Body of pancreas (tissue), 4 donors: Measurements from ENCODE around the gene HMX1. TPM values are rescaled to one million over a fixed set of nuclear protein-coding genes. Genes with fewer than 3 reads are reported as not detected.

Source experiments
- ATAC-seq: fragments of 150-250 bp; one replicate; pipeline ENCODE4 v1.9.1; 2016
- DNase-seq, 4 donors: peaks; one replicate each; pipeline ENCODE4 v3.0.0-alpha.2; 2019
- H3K27ac ChIP-seq, 4 donors: fragments of 200-600 bp; sonication (generic); 1 replicate in 3 of 4; 2 replicates in 1 of 4; pipeline versions ENCODE4 v1.5.1 to v1.6.1; 2016 to 2019; ENCODE audit warnings: mild to moderate bottlenecking in 1 of 4, mixed read lengths in 1 of 4, moderate library complexity in 1 of 4
- H3K27me3 ChIP-seq, 2 donors: fragments of 200-600 bp; sonication (generic); one replicate each; pipeline ENCODE4 v1.6.0; 2016; ENCODE audit warnings: mild to moderate bottlenecking in 1 of 2
- H3K36me3 ChIP-seq, 2 donors: fragments of 200-600 bp; sonication (generic); replicated peaks in 1 of 2; 2 replicates each; pipeline ENCODE4 v1.5.1; 2016; ENCODE audit warnings: low read depth in 2 of 2; ENCODE audit not compliant: insufficient read depth in 1 of 2
- H3K4me1 ChIP-seq: fragments of 200-600 bp; sonication (generic); one replicate; pipeline ENCODE4 v1.6.0; 2016
- H3K4me3 ChIP-seq, 2 donors: fragments of 200-600 bp; sonication (generic); 1 replicate in 1 of 2; 2 replicates in 1 of 2; pipeline ENCODE4 v1.5.1; 2016 to 2019
- H3K9me3 ChIP-seq, 3 donors: fragments of 200-600 bp; sonication (generic); 1 replicate in 2 of 3; 2 replicates in 1 of 3; pipeline ENCODE4 v1.5.1; 2016
- POLR2A ChIP-seq, 3 donors: fragments of 450-650 bp; IDR thresholded peaks; one replicate each; pipeline ENCODE4 v1.6.1; 2016; ENCODE audit warnings: antibody characterized with exemption in 3 of 3, mild to moderate bottlenecking in 2 of 3
- WGBS, 2 donors: methylation state at CpG; one replicate each; pipeline ENCODE4 v1.1.5; 2017; 5-methylcytosine and 5-hydroxymethylcytosine counted together
- intact Hi-C: fragments of 100-400 bp; cut with DNase I; formaldehyde crosslinking; loops from one replicate; pipeline ENCODE4 v1.15.1; 2023
- total RNA-seq, 2 donors: library from RNA; depleted of rRNA; stranded (reverse); fragments of >200 nt; gene quantifications; one replicate each; pipeline ENCODE4 v1.1.0, GENCODE V29; 2016
- TF ChIP-seq, protein P1 (sequence below), 7 experiments: fragments of 450-650 bp in 4 of 7; fragments of 200-600 bp in 3 of 7; sonication (generic) in 3 of 7; IDR thresholded peaks; one replicate each; pipeline ENCODE4 v1.5.1; 2016 to 2019; ENCODE audit warnings: antibody characterized with exemption in 7 of 7

The HMX1 gene
- total RNA-seq, 2 donors from 2014 or later: not detected

DNA sequence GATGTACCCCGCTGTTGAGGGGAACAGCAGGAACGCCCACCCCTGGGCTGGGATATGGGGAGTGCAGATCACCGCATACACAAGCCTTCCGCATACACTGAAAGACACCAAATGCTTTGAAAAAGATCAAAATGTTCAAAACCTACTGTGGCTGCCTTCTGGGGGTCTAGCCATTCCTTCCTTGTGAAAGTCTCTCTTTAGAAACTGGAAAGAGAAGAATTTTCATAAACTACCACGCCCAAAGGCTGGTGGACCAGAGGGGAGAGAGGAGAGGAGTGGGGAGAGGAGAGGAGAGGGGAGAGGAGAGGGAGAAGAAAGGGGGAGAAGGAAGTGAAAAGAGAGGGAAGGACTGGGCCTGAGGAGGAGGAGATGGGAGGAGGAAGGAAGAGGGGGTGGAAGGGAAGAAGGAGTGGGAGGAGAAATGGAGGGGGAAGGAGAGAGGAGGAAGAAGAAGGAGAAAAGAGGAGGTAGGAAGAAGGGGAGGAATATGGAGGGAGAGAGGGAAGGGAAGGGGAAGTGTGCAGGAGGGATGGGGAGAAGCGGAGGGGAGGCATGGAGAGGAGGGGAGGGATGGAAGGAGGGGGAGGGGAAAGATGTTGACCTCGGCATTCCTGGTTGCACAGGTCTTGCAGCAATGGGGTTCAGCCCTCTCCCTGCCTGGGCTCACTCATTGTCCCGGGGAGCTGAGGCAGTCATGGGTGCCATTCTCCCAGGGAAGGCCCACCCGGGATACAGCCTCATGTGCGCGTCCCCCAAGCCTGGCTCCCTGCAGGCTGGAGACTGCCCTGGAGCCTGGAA, 5.5 kb upstream of the HMX1 start:
- WGBS, 2 donors: 2 to 7% methylated on average over 8 to 11 of the region's 11 CpGs
- H3K36me3 ChIP-seq: no peaks in the 10 kb centered on the region
- no peaks in the 10 kb centered on the region for H3K9me3 ChIP-seq
- ATAC-seq: no peak
- no peak for TF ChIP-seq POLR2A (IDR thresholded peaks at IDR 0.05)
- TF ChIP-seq, protein P1, sequence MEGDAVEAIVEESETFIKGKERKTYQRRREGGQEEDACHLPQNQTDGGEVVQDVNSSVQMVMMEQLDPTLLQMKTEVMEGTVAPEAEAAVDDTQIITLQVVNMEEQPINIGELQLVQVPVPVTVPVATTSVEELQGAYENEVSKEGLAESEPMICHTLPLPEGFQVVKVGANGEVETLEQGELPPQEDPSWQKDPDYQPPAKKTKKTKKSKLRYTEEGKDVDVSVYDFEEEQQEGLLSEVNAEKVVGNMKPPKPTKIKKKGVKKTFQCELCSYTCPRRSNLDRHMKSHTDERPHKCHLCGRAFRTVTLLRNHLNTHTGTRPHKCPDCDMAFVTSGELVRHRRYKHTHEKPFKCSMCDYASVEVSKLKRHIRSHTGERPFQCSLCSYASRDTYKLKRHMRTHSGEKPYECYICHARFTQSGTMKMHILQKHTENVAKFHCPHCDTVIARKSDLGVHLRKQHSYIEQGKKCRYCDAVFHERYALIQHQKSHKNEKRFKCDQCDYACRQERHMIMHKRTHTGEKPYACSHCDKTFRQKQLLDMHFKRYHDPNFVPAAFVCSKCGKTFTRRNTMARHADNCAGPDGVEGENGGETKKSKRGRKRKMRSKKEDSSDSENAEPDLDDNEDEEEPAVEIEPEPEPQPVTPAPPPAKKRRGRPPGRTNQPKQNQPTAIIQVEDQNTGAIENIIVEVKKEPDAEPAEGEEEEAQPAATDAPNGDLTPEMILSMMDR (IDR thresholded peaks at IDR 0.05): no peak
- H3K4me3 ChIP-seq: no peak overlapping the region
- intact Hi-C loops: no loop called here
- peaks cover 0 to 17% of the 10 kb centered on the region in 2 donors for H3K27me3 ChIP-seq
- no peak overlapping the region for H3K27ac ChIP-seq
- no peak for DNase-seq
- H3K4me1 ChIP-seq: peaks cover 5% of the 10 kb centered on the region

DNA sequence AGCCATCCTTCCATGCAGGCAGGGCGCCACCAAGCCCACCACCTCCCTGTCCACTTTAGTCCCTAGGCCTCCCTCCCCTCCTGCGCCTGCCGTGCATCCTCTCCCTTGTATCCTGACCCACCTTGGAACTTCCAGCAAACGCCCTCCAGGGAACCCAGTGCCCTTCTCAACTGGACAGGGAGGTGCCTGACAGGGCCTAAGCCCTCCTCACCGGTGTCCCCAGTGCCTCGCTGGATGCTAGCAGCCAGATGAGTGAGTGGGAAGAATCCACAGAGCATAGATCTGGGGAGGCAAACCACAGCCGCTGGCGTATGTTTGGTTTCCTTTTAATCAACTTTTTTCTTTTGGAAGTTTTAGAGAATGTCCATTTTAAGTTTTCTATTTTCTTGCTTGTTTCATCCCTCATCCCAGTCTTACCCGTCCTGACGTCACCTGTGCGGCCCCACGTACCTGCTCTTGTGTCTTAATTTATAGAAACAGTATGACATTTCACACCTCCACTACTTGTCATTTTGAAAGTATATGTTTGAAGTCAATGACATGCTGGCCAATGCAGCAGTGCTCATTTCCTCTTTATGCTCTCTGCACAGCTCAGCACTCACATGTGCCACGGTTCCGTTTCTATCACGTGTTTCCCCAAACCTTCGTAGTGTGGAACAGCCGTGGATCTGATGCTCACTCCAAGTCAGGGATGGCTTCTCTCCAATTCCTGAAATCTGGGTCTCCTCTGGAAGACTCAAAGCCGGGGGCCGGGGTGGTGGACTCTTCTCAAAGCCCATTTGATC, 3.4 kb upstream of the HMX1 start:
- DNase-seq (no peak), ATAC-seq (no peak)
- no peak overlapping the region for H3K4me3 ChIP-seq
- intact Hi-C loops: no loop called here
- no peaks in the 10 kb centered on the region for H3K9me3 ChIP-seq
- H3K4me1 ChIP-seq: peaks cover 12% of the 10 kb centered on the region
- no peak for TF ChIP-seq POLR2A (IDR thresholded peaks at IDR 0.05)
- TF ChIP-seq, protein P1 (IDR thresholded peaks at IDR 0.05): no peak
- WGBS, 2 donors: 9 to 11% methylated on average over 19 of the region's 19 CpGs
- no peak overlapping the region for H3K27ac ChIP-seq
- H3K36me3 ChIP-seq: no peaks in the 10 kb centered on the region
- peaks cover 0 to 17% of the 10 kb centered on the region in 2 donors for H3K27me3 ChIP-seq

DNA sequence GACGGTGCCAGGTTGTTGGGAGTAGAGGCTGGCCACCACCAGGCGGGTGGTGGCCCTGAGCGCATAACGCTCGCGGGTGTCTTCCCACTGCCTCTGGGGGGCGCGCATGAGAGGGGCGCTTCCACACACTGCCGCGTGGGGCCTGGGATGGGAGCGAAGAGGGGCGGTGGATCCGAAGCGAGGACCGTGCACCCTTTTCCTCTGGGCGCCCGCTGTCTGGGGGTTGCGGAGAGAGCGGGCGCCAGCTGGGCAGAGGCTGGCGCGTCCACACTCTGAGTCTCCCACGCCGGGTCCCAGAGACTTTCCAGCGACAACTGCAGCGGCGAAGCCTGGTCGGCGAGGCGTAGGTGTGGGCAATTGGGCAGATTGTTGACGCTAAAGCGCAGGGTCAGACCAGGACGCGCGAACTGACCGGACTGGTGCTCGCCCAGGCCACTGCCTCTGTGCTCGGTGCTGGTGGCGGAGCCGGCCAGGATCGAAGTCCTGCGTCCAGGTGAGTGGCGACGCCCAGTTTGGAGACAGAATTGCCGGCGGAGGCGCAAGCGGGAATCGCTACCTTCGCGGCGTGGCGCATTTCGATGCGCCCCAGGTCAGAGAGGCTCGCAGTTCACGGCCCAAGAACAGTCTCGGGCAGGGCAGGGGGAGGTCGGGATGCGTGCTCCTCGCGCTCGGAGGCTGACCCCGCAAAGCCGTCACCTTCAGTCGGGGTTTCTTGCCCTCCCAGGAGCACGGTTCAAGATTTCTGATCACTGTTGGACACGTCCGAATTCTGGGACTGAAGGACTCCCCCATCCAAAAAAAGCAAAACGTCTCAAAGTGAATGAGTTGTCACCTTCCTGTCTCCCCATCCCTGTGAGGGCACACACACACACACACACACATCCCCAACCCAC, 2.6 kb upstream of the HMX1 start:
- Histone ChIP-seq H3K9me3 (no peaks in the 10 kb centered on the region), H3K27me3 (peaks cover 0 to 21% of the 10 kb centered on the region in 2 donors), H3K4me3 (no peak overlapping the region), H3K27ac (no peak overlapping the region), H3K36me3 (no peaks in the 10 kb centered on the region), H3K4me1 (peaks cover 12% of the 10 kb centered on the region)
- intact Hi-C loops: no loop called here
- TF ChIP-seq, protein P1 (IDR thresholded peaks at IDR 0.05): no peak
- TF ChIP-seq POLR2A (IDR thresholded peaks at IDR 0.05): no peak
- DNase-seq: no peak
- WGBS, 2 donors: 2 to 3% methylated on average over 15 to 70 of the region's 71 CpGs
- no peak for ATAC-seq

GRCh38 chr4:8872402-8873291, 1.0 kb upstream of the HMX1 start:
- Histone ChIP-seq H3K36me3 (no peaks in the 10 kb centered on the region), H3K27ac (no peak overlapping the region), H3K4me3 (no peak overlapping the region), H3K27me3 (peaks cover 0 to 21% of the 10 kb centered on the region in 2 donors), H3K9me3 (no peaks in the 10 kb centered on the region), H3K4me1 (peaks cover 12% of the 10 kb centered on the region)
- TF ChIP-seq, protein P1 (IDR thresholded peaks at IDR 0.05): no peak
- no peak for TF ChIP-seq POLR2A (IDR thresholded peaks at IDR 0.05)
- ATAC-seq (no peak), DNase-seq (no peak)
- WGBS, 2 donors: 3% methylated on average over 25 to 55 of the region's 55 CpGs
- intact Hi-C loops: no loop called here
